Esophagus muscularis mucosa (tissue), 4 donors: ENCODE data around the gene HDGFL1.

ENCODE experiments used
- CTCF ChIP-seq, 3 experiments: fragments of 200-600 bp in 2 of 3; fragments of 450-650 bp in 1 of 3; sonication (generic) in 2 of 3; IDR thresholded peaks; one replicate each; pipeline ENCODE4 v1.5.1; 2017 to 2019; ENCODE audit warnings: antibody characterized with exemption in 3 of 3, mild to moderate bottlenecking in 2 of 3, moderate library complexity in 1 of 3
- EP300 ChIP-seq: sonication (generic); formaldehyde crosslinking; IDR thresholded peaks from one replicate; pipeline ENCODE4 v1.6.1; 2017; ENCODE audit warnings: antibody characterized with exemption
- POLR2A ChIP-seq: fragments of 450-650 bp; IDR thresholded peaks from one replicate; pipeline ENCODE4 v1.6.1; 2017; ENCODE audit warnings: antibody characterized with exemption, moderate library complexity, mild to moderate bottlenecking, low read depth

DNA sequence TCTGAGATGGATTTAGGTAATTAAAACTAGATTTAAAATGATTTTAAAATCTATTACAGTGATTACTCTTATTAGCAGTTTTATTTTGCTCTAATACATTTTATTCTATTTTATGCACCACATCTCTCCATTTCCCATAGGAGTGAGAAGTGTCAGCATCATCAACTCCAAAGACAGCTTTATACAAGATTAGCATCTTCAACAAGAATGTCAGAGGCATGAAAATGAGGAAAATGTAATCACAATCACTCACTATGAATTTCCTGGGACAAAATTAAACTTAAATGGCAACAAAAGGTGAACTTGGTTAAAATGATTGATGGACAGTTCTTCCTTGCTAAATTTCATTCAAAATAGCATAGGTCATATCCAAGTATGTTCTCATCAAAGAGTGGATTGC, 19.8 kb downstream of the HDGFL1 start:
- TF ChIP-seq CTCF (IDR thresholded peaks at IDR 0.05) (no peak), POLR2A (no peak), EP300 (no peak)
